ENCODE data around the gene SLC25A1. TPM values are rescaled to one million over a fixed set of nuclear protein-coding genes. Genes with fewer than 3 reads are reported as not detected.

The SLC25A1 gene
- total and polyA plus RNA-seq, 8 donors, result 45.7 to 99.3 (median 52.2) TPM

- peaks cover 43 to 66% of the 10 kb centered on the region in 2 donors for H3K27me3 ChIP-seq
- H3K4me1 ChIP-seq, result peaks cover 7 to 21% of the 10 kb centered on the region in 2 donors
- ATAC-seq (no peak), DNase-seq (peak in 1 of 4 donors; percentile 80)
- no peaks in the 10 kb centered on the region for H3K9me3 ChIP-seq
- TF ChIP-seq CTCF (IDR thresholded peaks at IDR 0.05), result no peak
- H3K36me3 ChIP-seq, result no peaks in the 10 kb centered on the region
- intact Hi-C loops (cut with DNase I), result no loop called here
- no peak overlapping the region for H3K4me3 ChIP-seq
- H3K27ac ChIP-seq, result no peak overlapping the region
These were observed 30.0 kb downstream of the SLC25A1 start for GRCh38 chr22:19148417-19149046.

DNA sequence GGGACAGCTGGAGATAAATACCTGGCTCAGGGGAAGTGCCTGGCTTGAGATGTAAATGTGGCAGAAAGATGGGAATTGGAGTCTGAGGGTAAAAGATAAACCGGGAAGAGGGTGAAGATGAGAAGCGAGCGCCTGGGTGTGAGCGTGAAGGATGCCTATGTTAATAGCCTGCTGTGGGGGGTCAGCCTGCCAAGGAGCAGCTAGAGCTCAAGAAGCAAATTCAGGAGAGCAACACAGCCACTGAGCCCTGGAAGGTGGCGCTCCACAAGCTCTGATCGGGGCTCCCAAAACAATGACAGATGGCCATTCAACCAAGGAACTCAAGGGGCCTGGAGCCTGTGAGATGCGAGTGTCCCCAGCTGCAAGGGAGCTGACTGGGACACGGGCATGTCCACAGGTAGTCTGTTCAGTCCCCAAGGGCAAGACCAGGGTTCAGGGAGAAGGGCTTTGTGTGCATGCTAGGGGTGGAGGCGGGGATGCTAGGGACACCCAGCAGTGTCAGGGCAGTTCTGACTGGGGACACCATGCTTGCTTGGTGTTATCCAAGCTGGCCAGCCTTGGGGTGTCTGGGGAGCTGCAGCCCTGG, 31.2 kb downstream of the SLC25A1 start:
- H3K27ac ChIP-seq, result no peak overlapping the region
- ATAC-seq, result no peak
- peaks cover 9 to 30% of the 10 kb centered on the region in 2 donors for H3K4me1 ChIP-seq
- no peaks in the 10 kb centered on the region for H3K9me3 ChIP-seq
- H3K27me3 ChIP-seq, result peaks cover 42 to 54% of the 10 kb centered on the region in 2 donors
- H3K4me3 ChIP-seq, result no peak overlapping the region
- TF ChIP-seq CTCF (IDR thresholded peaks at IDR 0.05), result no peak
- peaks cover 0 to 6% of the 10 kb centered on the region in 2 donors for H3K36me3 ChIP-seq
- no peak for DNase-seq
- intact Hi-C loops (cut with DNase I), result no loop called here

GRCh38 chr22:19146215-19146968, 32.1 kb downstream of the SLC25A1 start:
- no peak overlapping the region for H3K27ac ChIP-seq
- no peak for ATAC-seq
- H3K4me1 ChIP-seq, result peaks cover 9 to 30% of the 10 kb centered on the region in 2 donors
- TF ChIP-seq CTCF (IDR thresholded peaks at IDR 0.05), result no peak
- no peaks in the 10 kb centered on the region for H3K9me3 ChIP-seq
- peaks cover 33 to 45% of the 10 kb centered on the region in 2 donors for H3K27me3 ChIP-seq
- intact Hi-C loops (cut with DNase I), result no loop called here
- no peak for DNase-seq
- no peak overlapping the region for H3K4me3 ChIP-seq
- peaks cover 0 to 15% of the 10 kb centered on the region in 2 donors for H3K36me3 ChIP-seq

- TF ChIP-seq CTCF (IDR thresholded peaks at IDR 0.05), result no peak
- peak; percentile 12 for ATAC-seq
- Histone ChIP-seq H3K9me3 (no peaks in the 10 kb centered on the region), H3K36me3 (peaks cover 0 to 39% of the 10 kb centered on the region in 2 donors), H3K4me3 (peak overlapping the region; percentile 84 to 86), H3K27me3 (peaks cover 13 to 22% of the 10 kb centered on the region in 2 donors), H3K4me1 (peaks cover 6 to 19% of the 10 kb centered on the region in 2 donors), H3K27ac (peak overlapping the region in 1 of 2 donors; percentile 73)
- DNase-seq, result no peak
- intact Hi-C loops (cut with DNase I), result no loop called here
These were observed 34.6 kb downstream of the SLC25A1 start for GRCh38 chr22:19143967-19144400.

DNA sequence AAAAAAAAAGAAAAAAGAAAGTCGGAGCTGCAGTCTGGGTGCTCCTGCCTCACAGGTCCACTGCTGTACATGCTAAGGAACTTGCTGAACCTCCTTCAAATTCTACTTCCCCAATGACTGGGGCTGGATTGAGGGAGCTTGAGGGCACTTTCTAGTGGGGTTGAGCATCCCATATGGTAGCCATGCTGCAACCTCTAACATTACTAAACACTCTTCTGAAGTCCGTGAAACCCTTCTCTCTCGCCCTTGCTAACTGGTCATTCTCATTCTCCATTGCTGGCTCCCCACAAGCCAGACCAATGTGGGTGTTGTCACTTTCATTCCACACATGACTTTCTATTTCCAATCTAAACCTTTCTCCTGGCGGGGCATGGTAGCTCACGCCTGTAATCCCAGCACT, 35.3 kb downstream of the SLC25A1 start:
- intact Hi-C loops (cut with DNase I), result no loop called here
- no peaks in the 10 kb centered on the region for H3K9me3 ChIP-seq
- H3K27me3 ChIP-seq, result peaks cover 5 to 14% of the 10 kb centered on the region in 2 donors
- DNase-seq (no peak), ATAC-seq (no peak)
- H3K36me3 ChIP-seq, result peaks cover 0 to 47% of the 10 kb centered on the region in 2 donors
- peaks cover 6 to 18% of the 10 kb centered on the region in 2 donors for H3K4me1 ChIP-seq
- TF ChIP-seq CTCF (IDR thresholded peaks at IDR 0.05), result no peak
- H3K4me3 ChIP-seq, result peak overlapping the region in 1 of 2 donors; percentile 86
- H3K27ac ChIP-seq, result no peak overlapping the region

Data from left lung (tissue), 10 donors.